NCI-H226 (cell line): ENCODE data around the gene GEMIN5.

Source experiments
- DNase-seq: peaks from one replicate; pipeline ENCODE4 v3.0.0-alpha.2; 2015

Gene GEMIN5

DNA sequence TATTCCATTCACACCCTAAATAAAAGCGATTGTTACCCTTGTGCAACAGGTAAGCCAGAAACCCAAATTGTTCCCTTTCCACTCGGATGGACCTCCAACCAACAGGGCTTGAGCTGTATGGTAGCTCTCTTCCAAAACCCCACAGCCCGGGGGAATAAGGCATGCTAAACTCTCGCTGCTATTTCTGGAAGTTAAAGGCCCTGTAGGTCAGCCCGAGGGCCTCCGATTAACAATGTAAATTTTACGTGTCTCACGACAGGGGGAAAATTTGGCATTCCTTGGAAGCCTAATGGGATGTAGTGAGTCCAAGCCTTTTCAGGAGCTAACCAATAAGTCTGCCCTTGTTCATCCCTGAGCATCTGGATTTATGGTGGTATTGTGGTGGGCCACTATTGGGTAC is 53.6 kb downstream of the GEMIN5 start:
- no peak for DNase-seq

DNA sequence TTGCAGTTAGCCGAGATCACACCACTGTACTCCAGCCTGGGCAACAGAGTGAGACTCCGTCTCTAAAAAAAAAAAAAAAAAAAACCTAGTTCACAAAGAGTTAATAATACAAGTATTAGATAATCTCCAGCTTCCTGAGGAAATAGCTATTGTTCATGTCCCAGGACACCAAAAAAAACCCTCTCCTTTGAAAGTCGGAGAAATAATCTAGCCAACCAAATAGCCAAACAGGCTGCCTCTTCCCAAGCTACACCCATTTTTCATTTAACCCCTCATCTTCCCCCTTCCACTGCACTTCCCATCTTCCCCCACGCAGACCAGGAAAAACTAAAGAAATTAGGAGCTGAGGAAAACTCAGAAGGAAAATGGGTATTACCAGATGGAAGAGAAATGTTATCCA is 56.0 kb downstream of the GEMIN5 start:
- DNase-seq = no peak

DNA sequence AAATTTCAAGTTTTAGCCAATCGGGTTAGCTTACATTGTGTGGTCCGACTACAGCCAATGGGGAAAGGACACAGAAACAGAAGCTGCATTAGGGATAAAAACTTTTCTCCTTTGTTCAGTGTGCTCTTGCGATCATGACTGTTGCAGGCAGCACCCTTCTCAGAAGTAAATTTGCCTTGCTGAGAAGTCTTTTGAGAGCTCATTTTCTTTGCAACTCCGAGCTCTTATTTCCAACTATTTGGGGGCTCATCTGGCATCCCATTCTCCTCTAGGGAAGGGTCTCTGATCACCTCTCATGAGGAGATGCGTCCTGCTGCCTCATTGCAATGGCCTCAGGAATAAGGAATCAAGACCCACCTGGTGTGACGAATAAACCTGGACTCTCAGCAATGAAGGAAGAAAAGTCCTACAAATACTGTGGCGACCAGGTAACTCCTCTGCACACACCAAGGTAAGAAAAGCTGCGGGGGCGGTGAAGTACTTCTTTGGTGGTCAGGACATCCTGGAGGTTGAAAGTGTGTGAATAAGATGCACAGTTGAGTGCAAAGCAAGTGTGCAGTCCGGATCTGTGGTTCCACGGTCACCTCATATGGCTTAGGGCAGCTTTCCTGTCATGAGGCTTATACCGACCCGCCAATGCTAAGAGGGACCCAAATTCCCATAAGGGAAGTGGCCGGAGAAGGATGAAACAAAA is 59.2 kb downstream of the GEMIN5 start:
- no peak for DNase-seq

DNA sequence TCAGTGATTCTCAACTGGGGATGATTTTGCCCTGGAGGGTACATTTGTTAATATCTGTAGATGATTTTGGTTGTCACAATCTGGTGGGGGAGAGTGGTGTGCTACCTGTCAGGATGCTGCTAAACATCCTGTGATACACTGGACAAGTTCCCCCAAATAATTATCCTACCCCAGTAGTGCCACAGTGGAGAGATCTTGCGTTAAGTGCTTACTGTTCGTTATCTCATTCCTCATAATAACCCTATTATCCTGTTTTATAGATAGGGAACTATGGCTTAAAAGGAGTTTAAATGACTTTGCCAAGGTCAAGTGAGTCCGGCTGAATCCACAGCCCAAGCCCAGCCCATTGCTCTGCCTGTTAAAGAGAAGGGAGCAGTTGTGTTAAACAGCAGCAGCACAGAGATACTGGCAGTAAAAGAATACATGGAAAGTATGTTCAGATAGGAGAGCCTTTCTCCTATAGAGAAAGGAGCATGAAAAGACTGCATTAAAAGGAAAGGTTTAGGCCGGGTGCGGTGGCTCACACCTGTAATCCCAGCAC is 64.2 kb downstream of the GEMIN5 start:
- DNase-seq = no peak

DNA sequence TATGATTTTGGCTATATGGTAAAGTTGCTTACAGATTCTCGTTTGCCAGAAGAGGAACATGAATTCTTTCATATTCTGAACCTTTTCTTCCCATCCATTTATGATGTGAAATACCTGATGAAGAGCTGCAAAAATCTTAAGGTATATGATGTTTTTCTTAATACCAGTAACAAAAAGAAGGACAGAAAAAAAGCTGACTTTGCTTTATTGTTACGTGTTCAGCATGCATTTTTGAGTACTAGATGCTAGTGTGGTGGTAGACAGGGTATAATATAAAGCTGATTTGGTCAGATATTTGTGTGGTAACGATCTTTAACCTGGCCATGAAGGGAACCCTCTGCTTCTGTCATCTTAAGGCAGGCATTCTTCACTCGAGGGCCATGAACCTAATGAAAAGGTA is 66.3 kb downstream of the GEMIN5 start:
- DNase-seq = no peak

DNA sequence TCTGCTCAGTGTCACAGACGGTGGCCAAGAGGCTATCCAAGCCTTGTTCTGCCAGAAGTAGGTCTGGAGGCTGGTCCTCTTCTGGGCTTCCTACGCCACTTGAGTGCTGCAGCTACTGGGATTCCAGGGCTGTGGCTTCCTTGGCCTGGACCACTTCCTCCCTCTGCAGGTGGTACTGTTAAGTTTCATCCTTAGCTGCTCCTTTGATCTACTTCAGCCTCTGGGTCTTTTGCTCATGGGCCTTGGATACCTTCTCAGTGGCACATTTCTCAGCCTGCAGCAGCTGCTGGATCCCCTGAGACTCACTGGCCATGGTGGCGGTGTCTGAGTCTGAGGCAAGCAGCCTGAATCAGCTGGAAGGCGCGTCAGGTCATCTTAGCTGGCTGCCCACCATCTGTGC is 69.3 kb downstream of the GEMIN5 start:
- DNase-seq = no peak

- no peak for DNase-seq
Observed at GRCh38 chr5:154866841-154867240, 71.2 kb downstream of the GEMIN5 start.

DNA sequence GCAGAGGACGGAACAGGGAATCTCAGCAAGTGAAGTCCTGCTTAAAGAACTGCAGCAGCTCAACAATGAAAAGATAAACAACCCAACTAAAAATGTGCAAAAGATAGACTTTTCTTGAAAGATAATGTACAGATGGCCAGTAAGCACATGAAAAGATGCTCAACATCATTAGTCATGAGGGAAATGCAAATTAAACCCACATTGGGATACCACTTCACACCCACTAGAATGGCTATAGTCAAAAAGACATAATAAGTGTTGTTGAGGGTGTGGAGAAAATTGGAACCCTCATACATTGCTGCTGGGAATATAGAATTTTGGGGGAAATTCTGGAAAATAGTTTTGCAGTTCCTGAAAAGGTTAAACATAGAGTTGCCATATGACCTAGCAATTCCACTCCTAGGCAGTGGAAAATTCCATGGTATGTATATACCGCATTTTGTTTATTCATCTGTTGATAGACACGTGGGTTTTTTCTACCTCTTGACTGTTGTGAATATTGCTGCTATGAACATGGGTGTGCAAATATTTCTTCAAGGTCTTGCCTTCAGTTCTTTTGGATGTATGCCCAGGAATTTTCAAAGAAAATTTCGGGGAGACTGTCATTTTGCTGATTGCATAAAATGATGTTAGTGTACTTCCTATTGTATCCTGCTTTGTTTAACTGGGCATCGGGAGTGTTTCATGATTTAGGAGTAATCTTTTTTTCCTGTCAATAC is 72.4 kb downstream of the GEMIN5 start:
- no peak for DNase-seq

- no peak for DNase-seq
Observed at GRCh38 chr5:154863291-154864080, 74.5 kb downstream of the GEMIN5 start.

DNA sequence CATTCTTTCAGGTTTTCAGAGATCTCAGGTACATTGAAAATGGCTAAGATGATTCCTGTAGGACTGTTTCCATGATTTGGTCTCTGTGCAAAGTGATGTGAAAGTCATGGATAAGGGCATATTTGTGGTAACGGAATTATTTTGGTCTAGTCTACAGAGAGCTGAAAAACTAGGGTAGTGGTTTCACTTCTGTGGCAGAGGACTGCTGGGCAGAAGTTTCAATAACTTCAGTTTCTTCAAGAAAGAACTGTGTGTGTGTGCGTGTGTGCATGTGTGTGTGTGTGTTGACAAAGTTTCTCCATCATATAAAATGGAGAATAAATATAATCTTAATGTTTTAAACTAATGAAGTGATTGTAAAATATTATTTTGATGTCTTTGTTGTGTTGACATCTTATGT is 75.2 kb downstream of the GEMIN5 start:
- DNase-seq = no peak

DNA sequence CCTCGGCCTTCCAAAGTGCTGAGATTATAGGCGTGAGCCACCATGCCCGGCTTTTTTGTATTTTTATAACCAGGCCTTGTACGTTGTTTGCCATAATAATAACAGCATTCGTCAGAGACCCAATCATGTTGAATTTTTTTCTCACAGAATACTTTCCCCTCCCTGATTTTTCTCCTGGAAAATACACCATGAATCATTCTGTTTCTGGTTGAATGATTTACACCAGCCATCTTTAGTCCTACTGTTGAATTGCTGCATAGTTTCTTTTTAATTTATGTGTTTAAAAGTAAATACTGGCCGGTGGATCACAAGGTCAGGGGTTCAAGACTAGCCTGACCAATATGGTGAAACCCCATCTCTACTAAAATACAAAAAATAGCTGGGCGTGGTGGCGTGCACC is 76.1 kb downstream of the GEMIN5 start:
- no peak for DNase-seq

DNA sequence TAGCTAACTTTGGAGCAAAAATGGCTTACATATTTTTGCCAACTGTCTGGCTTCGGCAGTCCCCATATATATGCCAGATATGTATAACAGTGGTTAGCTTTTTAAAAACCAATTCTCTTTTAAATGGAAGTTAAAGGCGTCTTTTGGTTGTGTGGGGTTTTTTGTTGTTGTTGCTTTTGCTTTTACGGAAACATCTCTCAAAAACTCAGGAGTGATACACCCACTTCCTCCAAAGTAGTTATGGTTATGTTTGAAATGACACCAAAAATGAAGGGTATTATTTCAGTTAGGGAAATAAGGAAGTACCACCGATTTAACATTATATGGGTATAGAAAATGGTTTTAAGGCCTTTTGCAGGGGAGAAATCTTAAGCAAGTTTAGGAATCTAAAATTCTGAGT is 77.2 kb downstream of the GEMIN5 start:
- no peak for DNase-seq

DNA sequence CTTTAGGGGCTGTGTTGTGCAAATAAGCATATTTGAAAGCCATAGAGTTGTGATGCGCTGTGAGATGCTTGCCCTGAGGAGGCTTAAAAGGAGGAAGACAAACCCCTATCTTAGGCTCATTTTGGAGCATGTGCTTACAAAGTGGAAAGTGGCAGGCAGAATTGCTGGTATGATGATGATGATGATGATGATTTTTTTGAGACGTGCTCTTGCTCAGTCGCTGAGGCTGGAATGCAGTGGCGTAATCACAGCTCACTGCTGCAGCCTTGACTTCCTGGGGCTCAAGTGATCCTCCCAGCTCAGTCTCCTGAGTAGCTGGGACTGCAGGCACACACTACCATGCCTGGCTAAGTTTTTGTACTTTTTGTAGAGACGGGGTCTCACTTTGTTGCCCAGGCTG is 77.9 kb downstream of the GEMIN5 start:
- peak; percentile 37 for DNase-seq

- DNase-seq = no peak
Observed at GRCh38 chr5:154858972-154859871, 78.8 kb downstream of the GEMIN5 start.

GRCh38 chr5:154858297-154858971 is 79.6 kb downstream of the GEMIN5 start, which contains the start of gene CNOT8:
TSS of gene CNOT8 (plus strand) at chr5:154858627. CDS start at chr5:154863279, 4,652 bp downstream.
- peak; percentile 96 for DNase-seq

DNA sequence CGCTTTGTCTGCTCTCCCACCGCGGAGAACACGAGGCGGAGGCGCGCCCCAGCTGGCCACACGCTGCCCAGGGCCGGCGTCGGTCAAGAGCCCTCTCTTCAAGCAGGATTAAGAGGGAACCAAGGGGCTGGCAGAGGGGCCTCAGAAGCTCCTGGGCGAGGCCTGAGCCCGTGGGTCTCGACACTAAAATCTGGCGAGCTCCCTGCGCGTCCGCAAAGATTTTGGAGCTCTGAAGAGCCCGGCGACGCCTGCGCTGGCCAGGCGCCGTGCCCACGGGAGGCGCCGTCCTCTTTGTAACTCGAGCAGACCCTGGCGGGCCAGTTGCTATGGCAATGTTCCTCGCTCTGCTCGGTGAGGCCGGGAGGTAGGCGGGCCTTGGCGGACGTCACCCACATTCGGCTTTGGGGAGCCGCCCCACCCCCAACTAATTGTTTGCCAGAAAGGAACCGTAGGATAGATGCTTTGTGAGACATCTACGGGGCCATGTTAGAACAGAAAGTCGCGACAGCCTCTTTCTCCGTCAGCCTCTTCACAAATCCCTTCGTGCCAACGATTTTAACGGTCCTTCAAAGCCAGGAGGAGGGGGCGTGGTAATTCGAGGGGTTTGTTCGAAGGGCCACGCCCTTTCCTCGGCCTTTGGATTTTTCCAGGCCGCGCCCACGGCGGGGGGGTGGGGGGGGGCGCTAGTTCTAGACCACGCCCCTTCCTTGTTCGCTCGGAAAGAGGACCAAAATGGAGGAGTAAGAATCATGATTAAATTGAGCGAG is 80.3 kb downstream of the GEMIN5 start:
- peak; percentile 94 for DNase-seq

- no peak for DNase-seq
Observed at GRCh38 chr5:154851351-154851750, 86.7 kb downstream of the GEMIN5 start.

GRCh38 chr5:154850255-154851062 is 87.6 kb downstream of the GEMIN5 start, which contains the start of gene FAXDC2:
TSS of gene FAXDC2 (minus strand) at chr5:154850603. CDS start at chr5:154838178, 12,425 bp downstream.
- DNase-seq = no peak

GRCh38 chr5:154849791-154850201 is 88.2 kb downstream of the GEMIN5 start:
- DNase-seq = no peak

DNA sequence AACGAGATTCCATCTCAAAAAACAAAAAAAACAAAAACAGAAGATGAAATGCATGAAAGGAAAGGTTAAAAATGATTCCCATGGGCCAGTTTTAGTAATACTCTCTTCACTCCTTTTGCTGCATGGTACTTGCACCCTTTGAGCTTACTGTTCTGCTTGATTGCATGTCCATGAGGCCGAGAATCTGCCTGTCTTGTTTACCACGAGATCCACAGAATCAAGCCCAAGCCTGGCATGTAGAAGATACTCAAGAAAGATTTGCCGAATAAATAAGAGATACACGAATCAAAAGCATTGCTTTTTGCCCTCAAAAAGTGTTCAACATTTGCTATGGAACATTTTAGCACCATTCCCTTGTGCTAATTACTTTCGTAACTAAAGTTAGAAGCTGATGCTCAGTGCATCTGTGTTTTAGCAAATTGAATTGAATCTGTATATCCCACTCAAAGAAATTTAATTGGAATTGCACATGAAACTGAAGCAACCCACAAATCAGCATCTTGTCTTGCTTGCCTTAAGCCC is 88.7 kb downstream of the GEMIN5 start:
- DNase-seq = no peak
